Osteocyte (in vitro differentiated cells): ENCODE measurements around the gene WDR90. TPM values are rescaled to one million over a fixed set of nuclear protein-coding genes. Genes with fewer than 3 reads are reported as not detected.
"Not testable (repeated sequence)": the region's sequence is repeated elsewhere in the genome, so short reads cannot be mapped to it uniquely, and the experiment has no call there.

Experiments used
- DNase-seq: peaks from one replicate; pipeline ENCODE4 v3.0.0; 2021; ENCODE audit warnings: mixed read lengths; ENCODE audit not compliant: unreplicated experiment; ENCODE audit errors: extremely low spot score
- H3K27ac Mint-ChIP-seq: one replicate; pipeline ENCODE4 v1.8.0; 2021; ENCODE audit warnings: mild to moderate bottlenecking, mixed read lengths; ENCODE audit not compliant: unreplicated experiment
- H3K27me3 Mint-ChIP-seq: one replicate; pipeline ENCODE4 v1.8.0; 2021; ENCODE audit warnings: mixed read lengths; ENCODE audit not compliant: unreplicated experiment
- H3K36me3 Mint-ChIP-seq: one replicate; pipeline ENCODE4 v1.8.0; 2021; ENCODE audit warnings: mixed read lengths; ENCODE audit not compliant: unreplicated experiment
- H3K4me1 Mint-ChIP-seq: one replicate; pipeline ENCODE4 v1.8.0; 2021; ENCODE audit warnings: mixed read lengths; ENCODE audit not compliant: unreplicated experiment
- H3K4me3 Mint-ChIP-seq: one replicate; pipeline ENCODE4 v1.8.0; 2021; ENCODE audit warnings: mild to moderate bottlenecking, moderate library complexity, mixed read lengths; ENCODE audit not compliant: unreplicated experiment
- H3K9me3 Mint-ChIP-seq: one replicate; pipeline ENCODE4 v1.8.0; 2021; ENCODE audit warnings: mixed read lengths; ENCODE audit not compliant: unreplicated experiment
- total RNA-seq: library from RNA; stranded (reverse); gene quantifications from 2 replicates; pipeline ENCODE4 v1.2.1, GENCODE V29; 2021
- TF ChIP-seq, protein P1 (sequence below): fragments of 200-600 bp; sonication (generic); IDR thresholded peaks from 2 replicates; pipeline ENCODE4 v1.5.0; 2021; ENCODE audit warnings: antibody characterized with exemption, mild to moderate bottlenecking, moderate library complexity

WDR90 gene
- total RNA-seq, 1 donor from 2014 or later = 38.9 TPM

DNA sequence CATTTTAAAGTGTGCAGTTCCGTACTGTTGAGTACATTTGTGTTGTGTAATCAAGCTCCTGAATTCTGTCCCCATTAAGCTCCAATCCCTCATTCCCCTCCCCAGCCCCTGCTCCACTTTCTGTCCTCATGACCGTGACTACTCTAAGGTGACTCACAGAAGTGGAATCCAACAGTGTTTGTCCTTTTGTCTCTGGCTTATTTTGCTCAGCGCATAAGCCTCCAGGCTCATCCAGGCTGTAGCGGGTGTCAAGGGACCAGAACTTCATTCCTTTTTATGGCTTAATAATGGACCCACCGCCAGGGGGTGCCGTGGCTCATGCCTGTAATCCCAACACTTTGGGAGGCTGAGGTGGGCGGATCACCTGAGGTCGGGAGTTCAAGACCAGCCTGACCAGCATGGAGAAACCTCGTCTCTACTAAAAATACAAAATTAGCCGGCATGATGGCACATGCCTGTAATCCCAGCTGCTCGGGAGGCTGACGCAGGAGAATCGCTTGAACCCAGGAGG is 63.6 kb downstream of the WDR90 start:
- Mint-ChIP-seq H3K27ac (peak overlapping the region; percentile 85), H3K4me1 (peaks cover 37% of the 10 kb centered on the region)
- TF ChIP-seq, protein P1, sequence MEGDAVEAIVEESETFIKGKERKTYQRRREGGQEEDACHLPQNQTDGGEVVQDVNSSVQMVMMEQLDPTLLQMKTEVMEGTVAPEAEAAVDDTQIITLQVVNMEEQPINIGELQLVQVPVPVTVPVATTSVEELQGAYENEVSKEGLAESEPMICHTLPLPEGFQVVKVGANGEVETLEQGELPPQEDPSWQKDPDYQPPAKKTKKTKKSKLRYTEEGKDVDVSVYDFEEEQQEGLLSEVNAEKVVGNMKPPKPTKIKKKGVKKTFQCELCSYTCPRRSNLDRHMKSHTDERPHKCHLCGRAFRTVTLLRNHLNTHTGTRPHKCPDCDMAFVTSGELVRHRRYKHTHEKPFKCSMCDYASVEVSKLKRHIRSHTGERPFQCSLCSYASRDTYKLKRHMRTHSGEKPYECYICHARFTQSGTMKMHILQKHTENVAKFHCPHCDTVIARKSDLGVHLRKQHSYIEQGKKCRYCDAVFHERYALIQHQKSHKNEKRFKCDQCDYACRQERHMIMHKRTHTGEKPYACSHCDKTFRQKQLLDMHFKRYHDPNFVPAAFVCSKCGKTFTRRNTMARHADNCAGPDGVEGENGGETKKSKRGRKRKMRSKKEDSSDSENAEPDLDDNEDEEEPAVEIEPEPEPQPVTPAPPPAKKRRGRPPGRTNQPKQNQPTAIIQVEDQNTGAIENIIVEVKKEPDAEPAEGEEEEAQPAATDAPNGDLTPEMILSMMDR = peak; percentile 67
- not testable (repeated sequence) for H3K4me3 Mint-ChIP-seq, H3K36me3 Mint-ChIP-seq, H3K27me3 Mint-ChIP-seq, DNase-seq, H3K9me3 Mint-ChIP-seq

DNA sequence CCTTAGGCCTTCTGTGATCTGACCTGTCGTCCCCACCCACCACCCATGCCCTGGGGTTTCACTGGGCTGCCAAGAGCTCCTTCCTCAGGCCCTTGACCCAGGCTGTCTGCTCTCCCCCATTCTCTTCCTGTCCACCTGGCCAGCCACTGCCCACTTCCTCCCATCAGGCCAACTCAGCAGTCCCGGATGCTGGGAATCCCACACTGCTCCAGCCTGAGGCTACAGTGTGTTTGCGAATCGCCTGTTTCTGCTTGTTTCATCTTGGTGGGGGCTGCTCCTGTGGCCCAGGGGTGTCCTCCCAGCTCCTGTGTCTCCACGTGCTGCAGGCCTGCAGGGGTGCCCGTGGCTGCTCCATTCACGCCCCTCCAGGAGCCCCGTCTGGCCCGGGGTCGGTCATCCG is 64.9 kb downstream of the WDR90 start:
- DNase-seq = no peak
- TF ChIP-seq, protein P1 = no peak
- H3K9me3 Mint-ChIP-seq = no peaks in the 10 kb centered on the region
- peaks cover 38% of the 10 kb centered on the region for H3K4me1 Mint-ChIP-seq
- no peak overlapping the region for H3K4me3 Mint-ChIP-seq
- no peaks in the 10 kb centered on the region for H3K27me3 Mint-ChIP-seq
- H3K36me3 Mint-ChIP-seq = no peaks in the 10 kb centered on the region
- no peak overlapping the region for H3K27ac Mint-ChIP-seq

DNA sequence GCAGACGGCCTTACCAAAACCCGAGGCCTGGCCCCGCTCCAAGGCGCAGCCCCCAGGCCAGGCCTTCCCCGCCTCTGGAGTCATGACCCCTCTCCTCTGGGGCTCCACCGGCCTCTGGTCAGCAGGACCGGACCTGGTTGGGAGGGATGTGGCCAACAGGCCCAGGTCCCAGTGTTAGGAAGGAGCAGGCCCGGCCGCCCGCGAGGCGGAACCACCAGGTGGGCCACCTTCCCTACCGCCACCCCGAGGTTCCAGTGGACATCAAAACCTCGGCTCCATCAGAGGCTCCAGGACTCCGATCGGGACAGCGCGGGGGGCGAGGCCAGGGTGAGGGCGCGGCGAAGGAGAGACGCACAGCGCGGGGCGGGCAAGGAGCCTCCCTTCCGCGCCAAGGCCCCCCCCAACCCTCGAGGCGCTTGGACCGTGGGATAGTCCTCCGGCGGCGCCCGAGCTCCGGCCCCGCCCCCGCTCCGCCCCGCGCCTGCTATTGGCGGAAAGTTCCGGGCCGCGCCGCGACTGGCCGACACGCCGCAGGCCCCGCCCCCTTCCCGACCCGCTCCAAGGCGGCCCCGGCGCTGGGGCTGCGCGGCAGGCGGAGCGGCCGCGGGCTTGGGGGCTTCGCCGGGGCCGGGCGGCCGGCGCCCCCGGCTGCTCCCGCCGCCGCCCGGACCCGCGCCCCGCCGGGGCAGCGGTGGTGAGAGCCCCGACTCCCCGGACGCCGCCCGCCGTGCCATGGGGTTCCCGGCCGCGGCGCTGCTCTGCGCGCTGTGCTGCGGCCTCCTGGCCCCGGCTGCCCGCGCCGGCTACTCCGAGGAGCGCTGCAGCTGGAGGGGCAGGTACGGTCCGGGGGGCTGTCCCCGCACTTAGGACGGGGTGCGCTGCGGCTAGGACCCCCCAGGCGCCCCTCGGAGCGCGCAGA is 65.7 kb downstream of the WDR90 start, which contains the start of gene METRN:
METRN (plus strand) TSS at position 561 of the 919 bp plus-strand sequence; CDS start at position 733, 172 bp downstream.
- DNase-seq = peak; percentile 95
- H3K27ac Mint-ChIP-seq = peak within 1 kb of the TSS; percentile 14
- peaks cover 36% of the 10 kb centered on the region for H3K4me1 Mint-ChIP-seq
- H3K9me3 Mint-ChIP-seq = no peaks in the 10 kb centered on the region
- H3K4me3 Mint-ChIP-seq = peak within 1 kb of the TSS; percentile 67
- H3K36me3 Mint-ChIP-seq = no peaks in the 10 kb centered on the region
- H3K27me3 Mint-ChIP-seq = no peaks in the 10 kb centered on the region
- TF ChIP-seq, protein P1 = no peak

DNA sequence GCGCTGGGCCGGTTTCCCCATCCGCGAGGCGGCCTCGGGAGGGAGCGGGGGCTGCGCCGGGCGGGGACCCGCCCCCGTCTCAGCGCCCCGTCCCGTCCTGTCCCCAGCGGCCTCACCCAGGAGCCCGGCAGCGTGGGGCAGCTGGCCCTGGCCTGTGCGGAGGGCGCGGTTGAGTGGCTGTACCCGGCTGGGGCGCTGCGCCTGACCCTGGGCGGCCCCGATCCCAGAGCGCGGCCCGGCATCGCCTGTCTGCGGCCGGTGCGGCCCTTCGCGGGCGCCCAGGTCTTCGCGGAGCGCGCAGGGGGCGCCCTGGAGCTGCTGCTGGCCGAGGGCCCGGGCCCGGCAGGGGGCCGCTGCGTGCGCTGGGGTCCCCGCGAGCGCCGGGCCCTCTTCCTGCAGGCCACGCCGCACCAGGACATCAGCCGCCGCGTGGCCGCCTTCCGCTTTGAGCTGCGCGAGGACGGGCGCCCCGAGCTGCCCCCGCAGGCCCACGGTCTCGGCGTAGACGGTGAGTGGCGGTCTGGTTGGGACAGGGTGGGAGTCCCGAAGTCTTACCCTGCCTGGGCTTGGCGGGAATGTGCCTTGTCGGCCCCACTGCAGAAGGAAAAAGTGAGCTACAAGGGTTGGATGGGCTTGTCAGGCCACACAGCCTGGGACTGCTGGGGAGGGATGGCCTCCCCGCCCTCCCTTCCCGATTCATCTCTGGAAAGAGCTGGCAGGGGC is 66.5 kb downstream of the WDR90 start:
- peaks cover 39% of the 10 kb centered on the region for H3K4me1 Mint-ChIP-seq
- no peak for DNase-seq
- peak overlapping the region; percentile 67 for H3K4me3 Mint-ChIP-seq
- H3K27ac Mint-ChIP-seq = peak overlapping the region; percentile 14
- no peaks in the 10 kb centered on the region for H3K27me3 Mint-ChIP-seq
- no peaks in the 10 kb centered on the region for H3K9me3 Mint-ChIP-seq
- H3K36me3 Mint-ChIP-seq = no peaks in the 10 kb centered on the region
- TF ChIP-seq, protein P1 = peak; percentile 38

DNA sequence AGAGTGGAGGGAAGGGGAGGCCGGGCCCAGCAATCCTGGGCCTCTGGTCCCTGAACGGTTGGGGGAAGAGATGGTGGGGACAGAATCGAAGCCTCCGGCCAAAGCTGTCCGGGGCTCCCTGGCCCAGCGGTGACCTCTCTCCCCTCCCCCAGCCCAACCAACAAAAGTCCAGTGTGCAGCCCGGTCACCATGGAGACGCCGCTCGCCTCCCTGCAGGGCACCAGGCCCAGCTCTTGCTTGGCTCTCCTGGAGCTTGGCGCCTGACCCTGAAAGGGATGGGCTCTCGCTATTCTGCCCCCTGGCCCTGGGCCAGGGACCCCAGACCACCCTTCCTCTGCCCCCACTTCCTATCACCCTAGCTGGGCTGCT is 67.0 kb downstream of the WDR90 start:
- TF ChIP-seq, protein P1 = no peak
- DNase-seq = no peak
- no peaks in the 10 kb centered on the region for H3K27me3 Mint-ChIP-seq
- H3K4me3 Mint-ChIP-seq = peak overlapping the region; percentile 67
- peaks cover 37% of the 10 kb centered on the region for H3K4me1 Mint-ChIP-seq
- H3K27ac Mint-ChIP-seq = peak overlapping the region; percentile 14
- H3K36me3 Mint-ChIP-seq = no peaks in the 10 kb centered on the region
- no peaks in the 10 kb centered on the region for H3K9me3 Mint-ChIP-seq
